ENCODE data around the gene UBE2QL1. TPM values are rescaled to one million over a fixed set of nuclear protein-coding genes. Genes with fewer than 3 reads are reported as not detected.

UBE2QL1 gene
- total RNA-seq, 1 experiment from 2014 or later, result 0.11 TPM

GRCh38 chr5:6447384-6448140 lies 1.1 kb upstream of the UBE2QL1 start:
- H3K27me3 Mint-ChIP-seq (ENCODE audit: low read depth), result peaks cover 66% of the 10 kb centered on the region
- Histone ChIP-seq H3K56ac (ENCODE audit: insufficient read length, low read depth, low read length) (no peak overlapping the region), H3K27me3 (ENCODE audit: insufficient read depth, low read length) (peaks cover 32% of the 10 kb centered on the region)

More at GRCh38 chr5:6447384-6448140, 1.1 kb upstream of the UBE2QL1 start:
- H3K23me2 ChIP-seq (ENCODE audit: insufficient read length, low read depth, low read length, poor library complexity, severe bottlenecking), result peaks cover 4% of the 10 kb centered on the region
- no peaks in the 10 kb centered on the region for H3K9me3 ChIP-seq (ENCODE audit: control insufficient read depth, low read depth, low read length)
- H3K9me3 Mint-ChIP-seq, result peaks cover 1 to 9% of the 10 kb centered on the region in 2 experiments; a peak in 3 of 5 replicates
- H3K27ac Mint-ChIP-seq, result no peak overlapping the region
- no peak overlapping the region for H3T11ph ChIP-seq (ENCODE audit: low read length)
- WGBS (ENCODE audit: extremely low coverage, insufficient read length, low lambda C conversion rate), result 100% methylated on average over 7 of the region's 7 CpGs
- no peak overlapping the region for H3K14ac ChIP-seq (ENCODE audit: insufficient read depth, low read length)
- H2BK20ac ChIP-seq (ENCODE audit: low read depth, low read length, poor library complexity, severe bottlenecking), result no peak overlapping the region
- peaks cover 13 to 18% of the 10 kb centered on the region in 2 experiments for H3K4me1 Mint-ChIP-seq
- H3K9ac ChIP-seq (ENCODE audit: extremely low read depth, insufficient read length, low read length), result no peak overlapping the region
- no peak overlapping the region for H3K4ac ChIP-seq (ENCODE audit: low read depth, low read length)
- no peak overlapping the region for H2BK120ac ChIP-seq (ENCODE audit: low read depth, low read length, poor library complexity, severe bottlenecking)
- H4K91ac ChIP-seq (ENCODE audit: insufficient read length, low read depth, low read length), result no peak overlapping the region
- no peak overlapping the region for H4K8ac ChIP-seq (replicated peaks; ENCODE audit: insufficient read length, low read depth, low read length)
- H2BK15ac ChIP-seq (ENCODE audit: low read depth, low read length), result no peak overlapping the region
- H3K79me2 ChIP-seq (ENCODE audit: insufficient read depth, low read length), result no peaks in the 10 kb centered on the region
- no peak overlapping the region for H2AFZ ChIP-seq (ENCODE audit: low read length)
- peak overlapping the region; percentile 1 for H3K18ac ChIP-seq (ENCODE audit: insufficient read length, low read depth, low read length)
- H2BK12ac ChIP-seq (ENCODE audit: insufficient read length, low read depth, low read length), result no peak overlapping the region
- no peaks in the 10 kb centered on the region for H4K20me1 ChIP-seq (ENCODE audit: control insufficient read depth, insufficient read depth, insufficient read length)
- DNase-seq, result no peak
- no peak overlapping the region for H4K5ac ChIP-seq (ENCODE audit: insufficient read length, low read depth, low read length)
- no peak overlapping the region for H3K27ac ChIP-seq (ENCODE audit: insufficient read length, low read depth, low read length)
- H3K4me2 ChIP-seq (ENCODE audit: insufficient read depth, insufficient read length, low read length), result peak overlapping the region; percentile 87
- H3K4me1 ChIP-seq (ENCODE audit: insufficient read depth, low read length), result peaks cover 2% of the 10 kb centered on the region; the same call in 1 of the 2 replicates
- no peak overlapping the region for H2BK5ac ChIP-seq (ENCODE audit: insufficient read length, low read length)
- TF ChIP-seq, protein P1, sequence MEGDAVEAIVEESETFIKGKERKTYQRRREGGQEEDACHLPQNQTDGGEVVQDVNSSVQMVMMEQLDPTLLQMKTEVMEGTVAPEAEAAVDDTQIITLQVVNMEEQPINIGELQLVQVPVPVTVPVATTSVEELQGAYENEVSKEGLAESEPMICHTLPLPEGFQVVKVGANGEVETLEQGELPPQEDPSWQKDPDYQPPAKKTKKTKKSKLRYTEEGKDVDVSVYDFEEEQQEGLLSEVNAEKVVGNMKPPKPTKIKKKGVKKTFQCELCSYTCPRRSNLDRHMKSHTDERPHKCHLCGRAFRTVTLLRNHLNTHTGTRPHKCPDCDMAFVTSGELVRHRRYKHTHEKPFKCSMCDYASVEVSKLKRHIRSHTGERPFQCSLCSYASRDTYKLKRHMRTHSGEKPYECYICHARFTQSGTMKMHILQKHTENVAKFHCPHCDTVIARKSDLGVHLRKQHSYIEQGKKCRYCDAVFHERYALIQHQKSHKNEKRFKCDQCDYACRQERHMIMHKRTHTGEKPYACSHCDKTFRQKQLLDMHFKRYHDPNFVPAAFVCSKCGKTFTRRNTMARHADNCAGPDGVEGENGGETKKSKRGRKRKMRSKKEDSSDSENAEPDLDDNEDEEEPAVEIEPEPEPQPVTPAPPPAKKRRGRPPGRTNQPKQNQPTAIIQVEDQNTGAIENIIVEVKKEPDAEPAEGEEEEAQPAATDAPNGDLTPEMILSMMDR (conservative IDR thresholded peaks at IDR 0.05), result no peak
- no peak overlapping the region for H2AK5ac ChIP-seq (ENCODE audit: insufficient read length, low read length)
- H3K4me3 Mint-ChIP-seq, result no peak overlapping the region
- H3K36me3 Mint-ChIP-seq (ENCODE audit: insufficient read depth in 1 of 3, low read depth in 3 of 3), result no peaks in the 10 kb centered on the region; a peak in 1 of 7 replicates
- H3K23ac ChIP-seq (ENCODE audit: insufficient read length, low read depth, low read length), result no peak overlapping the region
- no peaks in the 10 kb centered on the region for H3K79me1 ChIP-seq (ENCODE audit: insufficient read depth, low read depth, low read length, poor library complexity, severe bottlenecking)
